Thymus (tissue), 11 donors: ENCODE results near the gene ASCC1. TPM values are rescaled to one million over a fixed set of nuclear protein-coding genes. Genes with fewer than 3 reads are reported as not detected.

Source experiments
- DNase-seq, 9 donors: peaks; one replicate each; pipeline ENCODE4 v3.0.0-alpha.2; 2013; ENCODE audit warnings: low spot score in 9 of 9, low read depth in 6 of 9, missing footprints in 1 of 9
- H3K27ac ChIP-seq, 2 donors: one replicate each; pipeline ENCODE4 v1.5.1; 2013; ENCODE audit warnings: control low read depth in 1 of 2, low read depth in 1 of 2, low read length in 1 of 2, mild to moderate bottlenecking in 1 of 2, moderate library complexity in 1 of 2
- H3K27me3 ChIP-seq, 2 donors: one replicate each; pipeline ENCODE4 v1.5.1; 2013; ENCODE audit warnings: low read length in 1 of 2; ENCODE audit not compliant: control insufficient read depth in 2 of 2, insufficient read depth in 1 of 2
- H3K36me3 ChIP-seq, 2 donors: one replicate each; pipeline ENCODE4 v1.5.1; 2013; ENCODE audit warnings: low read length in 1 of 2, mild to moderate bottlenecking in 1 of 2, moderate library complexity in 1 of 2; ENCODE audit not compliant: control insufficient read depth in 2 of 2, insufficient read depth in 2 of 2
- H3K4me1 ChIP-seq, 2 donors: one replicate each; pipeline ENCODE4 v1.5.1; 2013; ENCODE audit warnings: low read length in 2 of 2; ENCODE audit not compliant: control insufficient read depth in 2 of 2, insufficient read depth in 2 of 2
- H3K4me3 ChIP-seq, 2 donors: one replicate each; pipeline ENCODE4 v1.5.1; 2013; ENCODE audit warnings: low read length in 2 of 2, control low read depth in 1 of 2, mild to moderate bottlenecking in 1 of 2
- H3K9me3 ChIP-seq, 2 donors: one replicate each; pipeline ENCODE4 v1.5.1; 2013; ENCODE audit warnings: low read length in 1 of 2, mild to moderate bottlenecking in 1 of 2; ENCODE audit not compliant: control insufficient read depth in 2 of 2, insufficient read depth in 1 of 2
- WGBS: extraction: QIAGEN DNeasy Blood & Tissue Kit; methylation state at CpG from one replicate; pipeline ENCODE4 v1.1.7; 2013; 5-methylcytosine and 5-hydroxymethylcytosine counted together
- polyA plus RNA-seq: library from polyadenylated mRNA; stranded (reverse); fragments of 200-250 nt; gene quantifications from one replicate; pipeline ENCODE4 v1.2.3, GENCODE V29; 2013
- total RNA-seq: library from RNA; stranded (reverse); fragments of 120-200 nt; gene quantifications from one replicate; pipeline ENCODE4 v1.2.4, GENCODE V29; 2013
- donor health status: healthy.

ASCC1 gene
- total and polyA plus RNA-seq, 2 donors: 22.1 to 29.7 TPM

DNA sequence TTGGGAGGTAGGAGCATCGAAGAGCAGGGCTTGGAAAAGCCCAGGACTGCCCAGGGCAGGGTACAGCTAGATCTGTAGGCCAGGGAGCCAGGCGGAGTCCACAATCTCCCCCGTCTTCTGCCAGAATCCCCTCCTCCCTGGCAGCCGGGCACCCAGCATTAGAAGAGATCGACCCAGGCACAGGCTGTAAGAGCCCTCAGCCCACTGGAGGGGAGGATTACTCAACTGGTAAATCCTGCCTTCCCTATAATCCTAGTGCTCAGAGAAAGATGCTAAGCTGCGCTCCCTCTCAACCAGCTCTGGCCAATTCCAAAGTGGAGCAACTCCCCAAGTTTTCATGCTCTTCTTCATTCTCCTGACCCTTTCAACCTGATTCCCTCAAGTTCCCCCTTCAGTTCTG, 130.9 kb downstream of the ASCC1 start:
- Histone ChIP-seq H3K4me1 (peaks cover 67 to 91% of the 10 kb centered on the region in 2 donors), H3K4me3 (peak overlapping the region in 1 of 2 donors; percentile 98), H3K27ac (peak overlapping the region in 1 of 2 donors; percentile 20), H3K36me3 (peaks cover 25 to 52% of the 10 kb centered on the region in 2 donors), H3K9me3 (peaks cover 0 to 6% of the 10 kb centered on the region in 2 donors), H3K27me3 (peaks cover 0 to 21% of the 10 kb centered on the region in 2 donors)
- DNase-seq: no peak
- WGBS: 98% methylated on average over 6 of the region's 6 CpGs

DNA sequence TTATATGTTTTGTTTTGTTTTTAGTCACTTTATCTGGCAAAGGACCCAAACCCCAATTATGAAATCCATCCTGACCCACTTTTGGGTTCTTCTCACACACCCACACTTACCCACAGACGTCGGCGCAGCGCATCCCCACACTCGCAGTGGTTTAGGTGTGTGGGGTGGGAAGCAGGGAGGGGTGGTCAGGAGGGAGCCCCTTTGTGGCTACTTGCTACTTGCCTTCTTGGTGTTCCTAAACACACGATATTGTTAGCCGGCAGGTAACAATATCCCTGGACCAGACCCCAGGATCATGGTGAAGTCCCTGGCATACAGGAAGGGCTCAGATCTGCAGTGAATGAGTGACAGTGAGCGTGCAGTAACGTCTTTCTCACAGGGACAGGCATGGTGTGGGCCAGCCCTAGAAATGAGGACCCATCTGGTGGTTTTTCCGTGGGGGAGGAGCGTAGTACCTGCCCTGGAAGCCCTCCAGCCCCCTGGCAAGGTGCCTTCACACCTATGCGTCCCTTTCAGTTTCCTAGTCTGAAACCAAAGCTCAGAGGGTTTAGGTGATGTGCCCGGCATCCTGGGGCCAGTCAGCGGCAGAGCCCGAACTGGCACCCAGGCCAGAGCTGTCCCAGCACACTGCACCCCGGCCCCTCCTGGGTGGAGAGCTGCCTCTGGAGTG, 132.2 kb downstream of the ASCC1 start:
- Histone ChIP-seq H3K36me3 (peaks cover 25 to 52% of the 10 kb centered on the region in 2 donors), H3K4me1 (peaks cover 66 to 94% of the 10 kb centered on the region in 2 donors), H3K9me3 (peaks cover 0 to 6% of the 10 kb centered on the region in 2 donors), H3K27ac (peak overlapping the region; percentile 38 to 46), H3K4me3 (peak overlapping the region in 1 of 2 donors; percentile 22), H3K27me3 (peaks cover 0 to 20% of the 10 kb centered on the region in 2 donors)
- 85% methylated on average over 16 of the region's 16 CpGs for WGBS
- peak in 1 of 9 donors; percentile 44 for DNase-seq

DNA sequence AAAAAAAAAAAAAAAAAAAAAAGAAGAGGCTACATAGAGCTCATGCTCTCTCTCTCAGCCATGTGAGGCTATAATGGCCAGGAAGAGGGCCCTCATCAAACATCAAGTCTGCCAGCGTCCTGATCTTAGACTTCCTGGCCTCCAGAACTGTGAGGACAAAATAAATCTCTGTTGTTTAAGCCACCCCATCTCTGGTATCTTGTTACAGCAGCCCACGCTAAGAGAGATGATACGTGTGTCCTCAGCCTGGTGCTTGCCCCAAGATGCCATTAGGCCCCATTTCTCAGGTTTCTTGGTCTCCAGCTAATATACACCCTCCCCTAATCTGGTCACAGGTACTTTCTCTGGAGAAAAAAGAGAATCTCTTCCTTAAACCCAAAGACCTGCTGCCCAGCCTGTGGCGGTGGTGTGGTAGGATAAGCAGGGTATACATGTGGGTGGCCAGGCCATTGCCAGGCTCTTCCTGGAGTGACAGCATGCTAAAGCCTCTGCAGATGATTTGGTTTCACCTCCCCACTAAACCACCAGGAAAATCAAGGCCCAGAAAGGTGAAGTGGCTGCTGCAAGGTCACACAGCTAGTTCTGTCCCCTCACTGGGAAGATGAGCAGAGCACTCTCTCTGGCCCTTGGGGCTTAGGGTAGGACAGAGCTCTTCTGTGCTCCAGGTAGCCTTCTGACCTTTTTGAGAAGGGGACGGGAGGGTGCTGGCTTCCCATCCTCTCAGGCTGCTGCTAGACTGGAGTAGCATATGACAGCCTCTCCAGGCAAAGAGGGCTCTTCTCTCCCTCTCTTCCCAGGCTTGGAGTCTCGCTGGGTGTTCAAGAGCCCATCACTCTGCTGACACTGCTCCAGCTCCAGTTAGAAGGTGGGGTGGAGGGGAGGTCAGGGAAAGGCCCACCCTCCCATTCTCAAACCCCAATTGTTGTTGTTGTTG, 133.0 kb downstream of the ASCC1 start:
- H3K9me3 ChIP-seq: peaks cover 0 to 6% of the 10 kb centered on the region in 2 donors
- no peak for DNase-seq
- peaks cover 25 to 52% of the 10 kb centered on the region in 2 donors for H3K36me3 ChIP-seq
- H3K27ac ChIP-seq: peak overlapping the region; percentile 38 to 46
- peaks cover 69 to 91% of the 10 kb centered on the region in 2 donors for H3K4me1 ChIP-seq
- H3K4me3 ChIP-seq: no peak overlapping the region
- peaks cover 0 to 13% of the 10 kb centered on the region in 2 donors for H3K27me3 ChIP-seq
- 86% methylated on average over 6 of the region's 6 CpGs for WGBS

DNA sequence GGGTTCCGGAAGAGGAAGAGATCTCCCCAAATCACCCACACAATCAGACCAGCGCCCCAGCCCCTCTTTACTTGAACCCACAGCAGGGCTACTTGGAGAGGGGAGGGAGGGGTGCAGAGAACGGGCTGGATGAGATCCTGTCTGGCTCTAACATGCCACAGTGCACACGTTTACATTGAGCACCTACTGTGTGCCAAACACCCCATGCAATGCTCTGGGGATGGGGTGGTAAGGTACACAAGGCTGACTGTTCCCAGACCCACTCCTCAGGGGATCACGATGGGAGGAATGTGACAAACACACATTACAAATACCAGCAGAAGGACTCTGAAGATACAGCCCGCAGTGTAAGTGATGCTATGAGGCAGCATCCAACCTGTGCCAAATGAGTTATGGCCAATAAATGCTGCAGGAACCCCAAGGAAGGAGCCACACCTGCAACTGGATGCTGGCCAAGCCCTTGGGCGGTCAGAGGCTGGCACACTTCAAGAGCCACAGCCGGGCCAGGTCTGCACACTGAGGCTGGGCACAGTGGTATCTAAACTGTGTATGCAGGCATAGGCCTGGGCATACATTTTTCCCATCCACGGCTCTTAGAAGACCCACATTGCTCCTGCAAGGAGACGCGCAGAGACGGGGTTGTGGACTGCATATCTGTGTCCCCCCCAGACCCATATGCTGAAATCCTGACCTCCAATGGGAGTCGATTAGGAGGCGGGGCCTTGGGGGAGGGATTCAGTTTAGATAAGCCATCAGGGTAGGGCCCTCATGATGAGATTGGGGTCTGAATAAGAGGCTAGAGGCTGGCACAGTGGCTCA, 134.1 kb downstream of the ASCC1 start:
- Histone ChIP-seq H3K9me3 (peaks cover 0 to 6% of the 10 kb centered on the region in 2 donors), H3K4me1 (peaks cover 74 to 93% of the 10 kb centered on the region in 2 donors), H3K27me3 (peaks cover 0 to 2% of the 10 kb centered on the region in 2 donors), H3K4me3 (no peak overlapping the region), H3K27ac (no peak overlapping the region), H3K36me3 (peaks cover 27 to 57% of the 10 kb centered on the region in 2 donors)
- 95% methylated on average over 14 of the region's 14 CpGs for WGBS
- DNase-seq: no peak

DNA sequence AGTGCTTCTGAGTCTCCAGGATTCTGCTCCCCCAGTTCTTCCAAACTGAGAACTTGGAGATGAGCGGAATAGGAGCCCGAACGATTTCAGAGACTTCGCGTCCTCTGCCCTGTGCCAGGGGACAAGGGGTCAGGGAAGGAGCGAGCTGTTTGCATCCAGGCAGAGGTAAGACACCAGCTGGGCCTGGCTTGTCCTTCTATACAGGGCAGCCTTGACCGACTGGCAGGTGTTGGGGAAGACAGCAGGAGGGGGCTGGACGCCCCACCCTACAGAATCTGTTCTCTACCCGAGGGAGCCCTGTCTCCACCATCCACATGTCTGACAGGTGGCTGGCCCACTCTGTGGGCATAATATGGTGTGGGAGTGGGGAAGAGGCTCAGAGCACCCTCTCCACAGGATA, 134.9 kb downstream of the ASCC1 start:
- Histone ChIP-seq H3K27ac (peak overlapping the region in 1 of 2 donors; percentile 43), H3K36me3 (peaks cover 27 to 55% of the 10 kb centered on the region in 2 donors), H3K4me1 (peaks cover 75 to 91% of the 10 kb centered on the region in 2 donors), H3K27me3 (no peaks in the 10 kb centered on the region), H3K4me3 (no peak overlapping the region), H3K9me3 (peaks cover 0 to 6% of the 10 kb centered on the region in 2 donors)
- whole genome bisulfite sequencing: 93% methylated on average over 9 of the region's 9 CpGs
- DNase-seq: no peak

DNA sequence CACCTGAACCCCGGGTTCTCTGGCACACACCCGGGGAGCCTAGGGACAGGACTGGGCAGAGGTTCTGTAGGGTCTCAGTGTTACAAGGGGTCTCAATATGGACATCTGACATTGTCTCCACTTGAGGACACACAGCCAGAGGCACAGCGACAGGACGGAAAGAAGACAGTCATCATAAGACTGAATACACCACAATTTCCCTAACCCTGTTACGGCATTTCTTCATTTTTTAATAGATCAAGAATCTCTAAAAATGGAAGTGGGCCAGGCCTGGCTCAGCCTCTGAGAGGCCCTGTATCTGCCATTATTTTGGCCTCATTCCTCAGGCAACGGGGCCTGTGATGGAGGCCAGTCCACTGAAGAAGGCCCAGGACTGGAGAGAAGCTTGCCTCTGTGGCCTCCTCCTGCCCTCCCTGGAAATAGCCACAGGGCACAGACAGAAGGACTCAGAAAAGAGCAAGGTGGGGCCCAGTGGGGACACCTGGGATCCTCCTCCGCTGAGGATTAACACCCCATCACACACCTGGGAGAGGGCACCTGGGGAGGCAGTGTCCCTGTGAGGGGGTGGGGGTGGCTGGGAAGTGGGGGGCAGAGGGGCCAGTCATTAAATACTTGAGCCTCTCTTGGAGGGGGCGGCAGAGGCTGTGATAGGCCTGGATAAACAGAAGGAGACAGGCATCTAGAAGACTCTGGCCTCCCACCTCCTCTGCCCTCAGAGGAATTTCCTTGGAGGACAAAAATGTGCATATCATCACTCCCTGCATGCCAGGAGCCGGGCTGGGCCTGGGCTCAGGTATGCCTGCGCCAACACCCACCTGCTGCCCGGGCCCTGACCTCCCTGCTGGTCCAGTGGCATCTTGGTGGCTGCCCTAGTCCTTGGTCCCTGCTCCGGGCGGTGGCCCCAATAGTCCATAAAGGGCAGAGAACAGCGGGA, 135.8 kb downstream of the ASCC1 start:
- Histone ChIP-seq H3K9me3 (peaks cover 0 to 6% of the 10 kb centered on the region in 2 donors), H3K36me3 (peaks cover 20 to 50% of the 10 kb centered on the region in 2 donors), H3K27ac (peak overlapping the region; percentile 43 to 91), H3K4me1 (peaks cover 72 to 91% of the 10 kb centered on the region in 2 donors), H3K4me3 (peak overlapping the region in 1 of 2 donors; percentile 35), H3K27me3 (no peaks in the 10 kb centered on the region)
- DNase-seq: no peak
- WGBS: 88% methylated on average over 14 of the region's 14 CpGs

DNA sequence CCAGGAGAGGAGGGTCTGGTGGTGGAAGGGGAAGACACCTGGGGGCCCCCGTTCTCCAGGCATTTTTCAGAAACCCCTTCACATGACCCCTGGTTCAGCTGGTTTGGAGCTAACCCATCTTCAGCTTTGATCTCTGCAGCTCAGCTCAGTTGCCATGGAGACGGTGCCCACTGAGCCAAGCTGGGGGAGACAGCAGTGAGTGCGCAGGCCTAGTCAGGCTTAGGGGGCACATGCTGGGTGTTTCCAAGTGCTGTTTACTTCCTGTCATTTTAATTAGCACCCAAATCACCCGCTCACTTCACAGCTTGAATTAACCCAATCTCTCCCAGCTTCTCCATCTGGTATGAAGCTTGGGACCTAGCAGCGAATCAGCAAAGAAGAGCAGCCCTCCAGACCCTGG, 136.7 kb downstream of the ASCC1 start:
- peak overlapping the region; percentile 9 to 35 for H3K4me3 ChIP-seq
- WGBS: 14% methylated on average over 5 of the region's 5 CpGs

More for the DNA sequence above, 136.7 kb downstream of the ASCC1 start:
- Histone ChIP-seq H3K36me3 (peaks cover 22 to 52% of the 10 kb centered on the region in 2 donors), H3K9me3 (peaks cover 0 to 6% of the 10 kb centered on the region in 2 donors), H3K27me3 (no peaks in the 10 kb centered on the region), H3K27ac (peak overlapping the region; percentile 38 to 91), H3K4me1 (peaks cover 70 to 92% of the 10 kb centered on the region in 2 donors)
- DNase-seq: peak; percentile 79 to 96 (median 91)
